CD4-positive, alpha-beta T cell treated with Interleukin-6 for 4 hours (primary cell): ENCODE measurements around the gene RAPH1.
"Not testable (repeated sequence)": the region's sequence is repeated elsewhere in the genome, so short reads cannot be mapped to it uniquely, and the experiment has no call there.

Source experiments
- DNase-seq: peaks from one replicate; pipeline ENCODE4 v3.0.0-alpha.2; 2020; ENCODE audit warnings: mixed read lengths

The RAPH1 gene

GRCh38 chr2:203547356-203547755 lies 12.3 kb upstream of the RAPH1 start:
- DNase-seq: no peak

DNA sequence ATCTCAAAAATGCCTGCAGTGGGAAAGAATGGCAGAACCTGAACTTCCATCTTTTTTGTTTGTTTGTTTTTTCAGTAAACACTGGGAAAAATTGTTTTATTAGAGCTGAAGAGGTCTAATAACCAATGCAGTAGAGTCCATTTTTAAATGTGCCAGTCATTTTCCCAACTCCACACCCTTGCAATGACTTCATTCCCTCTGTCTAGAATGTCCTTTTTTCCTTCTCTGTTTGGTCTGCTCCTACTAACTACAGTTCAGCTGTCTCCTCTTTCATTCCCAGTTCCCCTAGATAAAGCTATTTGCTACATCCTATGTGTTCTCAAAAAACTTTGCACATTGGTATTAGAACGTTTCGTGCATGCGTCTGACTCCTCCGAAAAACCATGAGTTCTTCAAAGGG lies 9.3 kb upstream of the RAPH1 start:
- DNase-seq: no peak

DNA sequence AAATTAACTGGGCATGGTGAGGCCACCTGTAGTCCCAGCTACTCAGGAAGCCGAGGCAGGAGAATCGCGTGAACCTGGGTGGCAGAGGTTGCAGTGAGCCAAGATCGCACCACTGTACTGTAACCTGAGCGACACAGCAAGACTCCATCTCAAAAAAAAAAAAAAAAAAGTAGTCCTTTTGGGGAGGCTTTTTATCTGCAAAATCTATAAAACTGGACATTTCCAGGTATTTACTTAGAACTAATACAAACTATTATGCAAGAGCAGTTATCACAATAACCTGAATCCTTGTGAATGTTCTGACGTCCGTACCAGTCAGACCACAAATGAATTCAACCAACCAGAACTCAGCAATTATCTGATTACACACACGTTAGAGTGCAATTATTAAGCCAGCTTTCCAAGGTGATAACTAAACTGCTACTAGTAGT lies 8.8 kb upstream of the RAPH1 start:
- DNase-seq: no peak

GRCh38 chr2:203540598-203540997 lies 5.5 kb upstream of the RAPH1 start:
- not testable (repeated sequence) for DNase-seq

DNA sequence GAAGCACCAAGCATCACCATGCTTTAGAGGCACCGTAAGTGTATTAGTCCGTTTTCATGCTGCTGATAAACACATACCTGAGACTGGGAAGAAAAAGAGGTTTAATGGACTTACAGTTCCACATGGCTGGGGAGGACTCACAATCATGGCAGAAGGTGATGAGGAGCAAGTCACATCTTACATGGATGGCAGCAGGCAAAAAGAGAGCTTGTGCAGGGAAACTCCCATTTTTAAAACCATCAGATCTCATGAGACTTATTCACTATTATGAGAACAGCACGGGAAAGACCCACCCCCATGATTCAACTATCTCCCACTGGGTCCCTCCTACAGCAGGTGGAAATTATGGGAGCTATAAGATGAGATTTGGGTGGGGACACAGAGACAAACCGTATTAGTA lies 3.1 kb upstream of the RAPH1 start:
- not testable (repeated sequence) for DNase-seq

- DNase-seq: not testable (repeated sequence)
Measured at GRCh38 chr2:203536586-203536951, 1.5 kb upstream of the RAPH1 start.

GRCh38 chr2:203535784-203536585 lies 884 bp upstream of the RAPH1 start:
- no peak for DNase-seq

- peak; percentile 44 for DNase-seq
Measured at GRCh38 chr2:203534621-203535077, 452 bp downstream of the RAPH1 start.

GRCh38 chr2:203533676-203534591 lies 1.2 kb downstream of the RAPH1 start:
- DNase-seq: peak; percentile 45

GRCh38 chr2:203532957-203533658 lies 2.0 kb downstream of the RAPH1 start:
- no peak for DNase-seq

DNA sequence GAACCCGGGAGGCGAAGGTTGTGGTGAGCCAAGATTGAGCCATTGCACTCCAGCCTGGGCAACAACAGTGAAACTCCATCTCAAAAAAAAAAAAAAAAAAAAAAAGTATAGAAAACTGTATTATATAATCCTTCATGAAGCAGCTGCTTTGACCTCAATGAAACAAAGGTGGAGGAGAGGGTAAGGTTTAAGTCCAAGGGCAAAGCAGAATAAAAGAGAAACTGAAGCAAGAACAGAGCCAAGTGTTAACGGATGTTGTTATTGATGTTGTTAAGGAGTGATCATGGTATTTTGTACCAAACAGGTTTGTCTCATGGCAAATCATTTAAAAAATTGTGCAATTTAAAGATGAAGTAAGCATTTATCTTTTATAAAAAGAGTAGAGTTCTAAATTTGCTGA lies 7.4 kb downstream of the RAPH1 start:
- DNase-seq: no peak

DNA sequence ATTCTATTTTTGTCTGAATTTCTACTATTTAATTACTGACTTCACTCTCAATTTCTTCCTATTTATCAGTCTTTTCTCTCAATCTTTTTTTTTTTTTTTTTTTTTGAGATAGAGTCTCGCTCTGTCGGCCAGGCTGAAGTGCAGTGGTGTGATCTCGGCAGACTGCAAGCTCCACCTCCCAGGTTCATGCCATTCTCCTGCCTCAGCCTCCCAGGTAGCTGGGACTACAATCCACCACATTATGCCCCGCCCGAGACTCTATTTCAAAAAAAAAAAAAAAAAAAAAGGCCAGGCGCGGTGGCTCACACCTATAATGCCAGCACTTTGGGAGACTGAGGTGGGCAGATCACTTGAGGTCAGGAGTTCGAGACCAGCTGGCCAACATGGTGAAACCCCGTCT lies 21.8 kb downstream of the RAPH1 start:
- not testable (repeated sequence) for DNase-seq

DNA sequence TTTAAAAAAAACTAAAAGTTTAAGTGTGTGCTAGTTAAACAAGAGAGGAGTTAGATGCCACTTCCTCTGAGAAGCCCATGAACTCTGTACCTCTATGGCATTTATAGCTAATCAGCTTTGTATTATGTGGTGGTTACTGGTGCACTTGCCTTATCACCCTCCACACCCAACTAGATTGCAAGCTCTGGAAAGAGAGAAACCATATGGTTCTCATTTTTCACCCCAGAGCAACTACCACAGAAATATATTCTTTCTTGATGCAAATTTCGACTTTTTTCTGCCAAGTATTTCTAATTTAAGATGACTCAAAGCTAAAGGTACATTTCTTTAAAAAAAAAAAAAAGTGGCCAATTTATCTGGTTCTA lies 24.2 kb downstream of the RAPH1 start:
- DNase-seq: no peak

- DNase-seq: no peak
Measured at GRCh38 chr2:203510256-203510940, 24.7 kb downstream of the RAPH1 start.

GRCh38 chr2:203503460-203503859 lies 31.6 kb downstream of the RAPH1 start:
- DNase-seq: not testable (repeated sequence)

GRCh38 chr2:203501873-203502272 lies 33.2 kb downstream of the RAPH1 start:
- no peak for DNase-seq

DNA sequence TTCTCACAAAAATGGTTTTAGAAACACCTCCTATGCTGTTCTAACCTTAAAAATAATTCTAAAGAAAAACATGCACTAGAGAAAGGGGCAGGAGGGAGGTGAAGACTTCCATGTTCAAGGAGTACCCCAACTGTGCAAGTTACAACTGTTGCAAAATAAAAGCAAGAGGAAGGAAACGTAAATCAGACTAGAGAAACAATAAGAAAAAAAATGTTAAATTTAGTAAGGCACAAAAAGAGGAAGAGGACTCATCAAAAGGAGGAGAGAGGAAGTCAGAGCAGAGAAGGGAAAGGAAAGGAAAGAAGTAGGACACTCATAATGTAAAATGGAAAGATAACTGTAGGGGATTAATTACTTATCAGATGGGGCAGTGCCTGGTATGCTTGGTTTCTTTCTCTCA lies 34.1 kb downstream of the RAPH1 start:
- DNase-seq: no peak

DNA sequence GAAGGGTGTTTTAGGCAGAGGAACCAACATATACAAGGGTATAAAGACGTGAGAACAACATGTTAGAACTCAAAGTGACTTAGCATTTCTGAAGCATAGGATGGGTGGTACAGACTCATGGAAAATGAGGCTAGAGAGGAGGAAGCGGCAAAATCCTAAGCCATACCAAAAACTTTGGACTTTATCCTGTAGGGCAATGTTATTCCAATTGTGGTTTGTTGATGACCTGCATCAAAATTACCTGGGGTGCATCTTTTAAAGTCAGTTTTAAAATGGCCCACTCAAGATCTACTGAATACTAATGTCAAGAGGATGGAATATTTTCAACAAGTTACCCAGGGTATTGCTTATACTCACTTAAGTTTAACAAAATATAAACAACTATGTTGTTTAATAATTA lies 34.8 kb downstream of the RAPH1 start:
- no peak for DNase-seq

DNA sequence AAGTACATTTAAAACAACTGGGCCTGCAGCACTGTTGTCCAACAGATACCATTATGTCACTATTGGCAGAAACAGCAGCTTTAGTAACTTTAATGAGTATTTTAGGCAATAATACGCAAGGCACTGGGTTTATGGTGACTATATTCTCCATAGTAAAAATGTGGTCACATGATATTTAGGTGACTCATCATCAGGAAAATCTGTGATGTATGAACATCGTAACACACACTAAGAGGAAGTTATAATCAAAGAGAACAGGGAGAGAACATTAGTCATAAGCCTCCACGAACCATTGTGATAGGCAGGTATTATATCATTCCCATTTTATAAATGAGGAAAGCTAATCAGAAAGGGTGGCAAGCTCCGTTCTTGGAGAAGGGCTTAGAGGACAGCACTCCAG lies 36.9 kb downstream of the RAPH1 start:
- DNase-seq: no peak

- no peak for DNase-seq
Measured at GRCh38 chr2:203492965-203493364, 42.1 kb downstream of the RAPH1 start.

GRCh38 chr2:203490391-203490790 lies 44.7 kb downstream of the RAPH1 start:
- no peak for DNase-seq

DNA sequence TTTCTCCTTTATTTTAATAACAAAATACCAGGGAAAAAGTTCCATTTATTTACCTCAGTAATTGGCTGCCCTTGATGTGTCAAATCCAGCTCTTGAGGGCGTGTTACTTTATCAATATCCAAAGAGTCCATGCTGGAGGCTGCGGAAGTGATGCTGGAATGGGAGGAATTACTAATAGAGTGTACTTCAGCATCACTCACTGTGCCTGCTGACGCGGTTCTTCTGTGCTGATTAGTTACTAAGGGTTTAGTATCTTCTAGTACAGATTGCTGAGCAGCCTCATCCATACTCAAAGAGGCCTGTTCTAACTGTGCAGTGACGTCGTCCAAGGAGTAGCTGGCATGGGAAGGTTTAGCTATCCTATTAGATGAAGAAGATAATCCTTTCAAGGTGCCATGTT lies 45.6 kb downstream of the RAPH1 start:
- no peak for DNase-seq
